ENCODE measurements around the gene FIBIN. TPM values are rescaled to one million over a fixed set of nuclear protein-coding genes. Genes with fewer than 3 reads are reported as not detected.

Gene FIBIN
- total and polyA plus RNA-seq, 2 donors from 2014 or later = 14.5 to 85.4 TPM

- no peak for FAIRE-seq
- H3K9ac ChIP-seq (ENCODE audit: low read length in 3 of 3) = no peak overlapping the region
- no peaks in the 10 kb centered on the region for H3K27me3 ChIP-seq (ENCODE audit: control insufficient read depth, insufficient read depth, low read length)
- H3K36me3 ChIP-seq (ENCODE audit: control insufficient read depth in 2 of 3, insufficient read depth in 3 of 3, low read length in 3 of 3) = no peaks in the 10 kb centered on the region
- no peak overlapping the region for H3K4me3 ChIP-seq (ENCODE audit: low read length in 3 of 3)
- H3K4me1 ChIP-seq (ENCODE audit: control insufficient read depth in 2 of 3, insufficient read depth in 2 of 3, low read depth in 1 of 3, low read length in 3 of 3) = no peaks in the 10 kb centered on the region
- DNase-seq = no peak
- intact Hi-C loops (cut with DNase I) = no loop called here
- H3K27ac ChIP-seq (ENCODE audit: low read depth in 2 of 2, low read length in 2 of 2) = no peak overlapping the region
- no peak for TF ChIP-seq CTCF (IDR thresholded peaks at IDR 0.05; ENCODE audit: borderline replicate concordance, extremely low read depth, insufficient read depth)
- no peaks in the 10 kb centered on the region for H3K9me3 ChIP-seq (ENCODE audit: control insufficient read depth in 2 of 3, insufficient read depth in 1 of 3, low read length in 3 of 3)
Observed at GRCh38 chr11:27008811-27009535, 15.1 kb downstream of the FIBIN start.

DNA sequence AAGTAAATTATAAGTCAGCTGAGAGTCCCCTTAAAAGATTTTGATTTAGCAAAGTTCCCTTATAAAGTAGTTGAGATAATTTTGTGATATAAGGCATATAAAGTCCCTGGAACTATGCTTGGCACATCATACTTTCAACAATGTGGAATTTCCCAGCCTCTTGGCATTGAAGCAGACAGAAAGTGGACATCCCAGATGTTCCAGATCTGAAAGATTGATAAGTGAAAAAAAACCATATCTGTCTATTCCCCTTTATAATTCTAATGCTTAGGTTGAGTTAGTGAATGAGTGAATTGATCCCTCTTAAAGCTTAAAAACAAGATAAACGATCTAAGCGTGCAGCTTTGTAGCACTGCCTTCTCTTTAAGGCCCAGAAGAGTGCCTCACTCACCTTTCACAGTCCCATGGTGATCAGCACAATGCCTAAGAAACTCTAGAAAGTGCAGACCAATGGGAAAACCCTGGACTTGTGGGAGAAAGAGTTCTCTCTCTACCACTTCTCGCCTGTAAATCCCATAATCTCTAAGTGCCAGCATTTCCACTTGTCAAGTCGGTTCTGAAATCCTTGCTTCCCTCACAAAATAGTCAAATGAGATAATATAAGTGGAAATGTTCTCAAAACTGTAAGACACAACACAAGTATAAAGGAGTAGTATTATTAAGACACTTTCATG lies 17.8 kb downstream of the FIBIN start:
- H3K27ac ChIP-seq (ENCODE audit: low read depth in 2 of 2, low read length in 2 of 2) = no peak overlapping the region
- H3K9ac ChIP-seq (ENCODE audit: low read length in 3 of 3) = no peak overlapping the region
- H3K27me3 ChIP-seq (ENCODE audit: control insufficient read depth, insufficient read depth, low read length) = no peaks in the 10 kb centered on the region
- H3K36me3 ChIP-seq (ENCODE audit: control insufficient read depth in 2 of 3, insufficient read depth in 3 of 3, low read length in 3 of 3) = no peaks in the 10 kb centered on the region
- FAIRE-seq (no peak), DNase-seq (no peak)
- intact Hi-C loops (cut with DNase I) = no loop called here
- H3K4me1 ChIP-seq (ENCODE audit: control insufficient read depth in 2 of 3, insufficient read depth in 2 of 3, low read depth in 1 of 3, low read length in 3 of 3) = no peaks in the 10 kb centered on the region
- no peak overlapping the region for H3K4me3 ChIP-seq (ENCODE audit: low read length in 3 of 3)
- no peaks in the 10 kb centered on the region for H3K9me3 ChIP-seq (ENCODE audit: control insufficient read depth in 2 of 3, insufficient read depth in 1 of 3, low read length in 3 of 3)
- TF ChIP-seq CTCF (IDR thresholded peaks at IDR 0.05; ENCODE audit: borderline replicate concordance, extremely low read depth, insufficient read depth) = no peak

DNA sequence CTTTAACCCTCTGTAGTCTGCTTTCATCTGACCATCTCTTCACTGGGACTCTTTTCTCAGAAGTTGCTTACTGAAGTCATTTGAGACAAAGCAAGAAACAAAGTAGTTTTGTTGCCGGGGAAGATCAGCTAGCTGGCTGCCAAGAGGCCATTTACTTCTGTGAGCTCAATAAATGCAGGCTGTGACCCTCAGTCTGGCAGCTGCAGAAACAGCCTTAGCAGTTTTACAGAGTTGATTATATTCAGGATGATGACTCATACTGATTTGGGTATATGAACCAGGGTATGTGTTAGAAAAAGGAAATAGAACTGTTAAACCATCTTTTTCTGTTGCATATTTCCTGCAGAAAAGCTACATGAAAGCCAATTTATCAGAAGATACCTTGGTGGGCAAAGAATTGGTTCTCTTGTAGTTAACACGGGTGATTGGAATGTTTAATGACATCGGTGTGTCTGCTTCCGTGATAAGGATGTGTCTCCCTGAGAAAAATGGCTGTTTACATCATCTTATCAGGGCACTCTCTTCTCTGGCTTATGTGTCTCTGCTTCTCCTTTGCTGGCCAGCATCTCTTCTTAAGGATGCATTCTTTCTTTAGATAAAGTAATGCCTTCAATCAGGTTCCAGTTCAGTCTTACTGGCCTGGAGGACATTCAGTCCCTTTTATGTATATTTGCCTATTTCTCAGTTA lies 18.5 kb downstream of the FIBIN start:
- Histone ChIP-seq H3K4me3 (ENCODE audit: low read length in 3 of 3) (no peak overlapping the region), H3K9ac (ENCODE audit: low read length in 3 of 3) (no peak overlapping the region), H3K36me3 (ENCODE audit: control insufficient read depth in 2 of 3, insufficient read depth in 3 of 3, low read length in 3 of 3) (no peaks in the 10 kb centered on the region), H3K9me3 (ENCODE audit: control insufficient read depth in 2 of 3, insufficient read depth in 1 of 3, low read length in 3 of 3) (no peaks in the 10 kb centered on the region), H3K27me3 (ENCODE audit: control insufficient read depth, insufficient read depth, low read length) (no peaks in the 10 kb centered on the region), H3K27ac (ENCODE audit: low read depth in 2 of 2, low read length in 2 of 2) (no peak overlapping the region), H3K4me1 (ENCODE audit: control insufficient read depth in 2 of 3, insufficient read depth in 2 of 3, low read depth in 1 of 3, low read length in 3 of 3) (no peaks in the 10 kb centered on the region)
- intact Hi-C loops (cut with DNase I) = no loop called here
- FAIRE-seq (no peak), DNase-seq (peak in 1 of 5 donors; percentile 51)
- no peak for TF ChIP-seq CTCF (IDR thresholded peaks at IDR 0.05; ENCODE audit: borderline replicate concordance, extremely low read depth, insufficient read depth)
